ENCODE data around the gene CADM1. TPM values are rescaled to one million over a fixed set of nuclear protein-coding genes. Genes with fewer than 3 reads are reported as not detected.

CADM1 gene
- total RNA-seq, 4 donors from 2014 or later: 2.9 to 25.7 (median 9.6) TPM

- no peak for TF ChIP-seq CTCF (IDR thresholded peaks at IDR 0.05; ENCODE audit: low read depth)
These were observed 234.8 kb downstream of the CADM1 start for GRCh38 chr11:115269191-115269950.

- no peak for TF ChIP-seq CTCF (IDR thresholded peaks at IDR 0.05; ENCODE audit: low read depth)
These were observed 236.3 kb downstream of the CADM1 start for GRCh38 chr11:115267871-115268270.

GRCh38 chr11:115267238-115267781, 236.9 kb downstream of the CADM1 start:
- no peak for TF ChIP-seq CTCF (IDR thresholded peaks at IDR 0.05; ENCODE audit: low read depth)

GRCh38 chr11:115266066-115266639, 238.1 kb downstream of the CADM1 start:
- no peak for TF ChIP-seq CTCF (IDR thresholded peaks at IDR 0.05; ENCODE audit: low read depth)

- TF ChIP-seq CTCF (IDR thresholded peaks at IDR 0.05; ENCODE audit: low read depth): no peak
These were observed 240.2 kb downstream of the CADM1 start for GRCh38 chr11:115263799-115264656.

GRCh38 chr11:115258216-115258615, 246.0 kb downstream of the CADM1 start:
- no peak for TF ChIP-seq CTCF (IDR thresholded peaks at IDR 0.05; ENCODE audit: low read depth)

GRCh38 chr11:115257678-115258077, 246.5 kb downstream of the CADM1 start:
- TF ChIP-seq CTCF (IDR thresholded peaks at IDR 0.05; ENCODE audit: low read depth): no peak
